HG03045 (cell line): ENCODE measurements around the gene APOOL.
"Not testable (repeated sequence)": the region's sequence is repeated elsewhere in the genome, so short reads cannot be mapped to it uniquely, and the experiment has no call there.

Experiments used
- ATAC-seq: cut with Tn5 transposase; IDR thresholded peaks from one replicate; pipeline ENCODE4 v1.9.1; 2021; ENCODE audit warnings: mild to moderate bottlenecking, moderate library complexity; ENCODE audit not compliant: unreplicated experiment

Gene APOOL, protein sequence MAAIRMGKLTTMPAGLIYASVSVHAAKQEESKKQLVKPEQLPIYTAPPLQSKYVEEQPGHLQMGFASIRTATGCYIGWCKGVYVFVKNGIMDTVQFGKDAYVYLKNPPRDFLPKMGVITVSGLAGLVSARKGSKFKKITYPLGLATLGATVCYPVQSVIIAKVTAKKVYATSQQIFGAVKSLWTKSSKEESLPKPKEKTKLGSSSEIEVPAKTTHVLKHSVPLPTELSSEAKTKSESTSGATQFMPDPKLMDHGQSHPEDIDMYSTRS

DNA sequence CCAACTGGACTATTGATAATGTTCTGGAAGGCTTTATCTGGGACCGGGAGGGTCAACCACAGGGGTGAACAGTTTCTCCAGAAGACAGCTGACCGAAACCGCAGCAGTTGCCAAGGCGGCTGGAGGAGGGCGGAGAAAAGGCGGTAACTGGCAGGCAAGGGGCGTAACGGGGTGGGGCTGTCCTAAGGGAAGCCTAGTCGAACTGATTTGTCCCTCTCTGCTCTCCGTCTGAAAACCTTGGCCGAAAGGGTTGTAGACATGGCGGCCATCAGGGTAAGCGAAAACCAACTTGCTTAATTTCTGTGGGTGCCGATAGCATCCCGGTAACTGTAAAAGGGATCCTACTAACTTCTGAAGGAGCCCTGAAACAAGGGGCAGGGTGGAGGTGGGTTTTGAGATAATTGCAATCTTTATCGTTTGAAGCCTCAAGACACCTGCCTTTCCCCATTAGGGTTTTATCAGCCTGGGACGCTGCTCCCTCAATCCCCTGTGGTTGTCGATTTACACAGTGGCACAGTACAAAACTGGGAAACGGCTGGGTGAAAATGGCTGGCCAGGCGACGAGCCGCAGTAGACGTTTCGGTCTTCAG is at the start of gene APOOL:
Gene APOOL, plus strand, starts transcription at position 223 of the 590 bp plus-strand sequence. Its CDS starts 36 bp downstream, at position 259.
- ATAC-seq = peak; percentile 96

DNA sequence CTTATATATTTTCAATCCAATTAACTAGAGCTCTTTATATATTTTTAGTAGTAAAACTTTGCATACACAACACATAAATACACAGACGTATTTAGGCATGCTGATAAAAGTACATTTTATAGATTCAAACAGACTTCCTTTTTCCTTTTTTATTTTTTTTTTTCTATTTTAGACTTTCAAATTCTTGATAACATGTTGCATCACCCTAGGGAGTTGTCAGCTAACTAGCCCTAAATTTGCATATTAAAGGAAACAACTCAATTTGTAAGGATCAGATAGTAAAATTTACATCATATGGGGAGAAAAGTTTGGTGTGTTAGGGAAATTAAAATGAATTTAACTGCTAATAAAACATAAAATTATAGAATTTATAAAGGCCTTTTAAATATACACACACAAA is 47.4 kb upstream of the APOOL start:
- no peak for ATAC-seq

DNA sequence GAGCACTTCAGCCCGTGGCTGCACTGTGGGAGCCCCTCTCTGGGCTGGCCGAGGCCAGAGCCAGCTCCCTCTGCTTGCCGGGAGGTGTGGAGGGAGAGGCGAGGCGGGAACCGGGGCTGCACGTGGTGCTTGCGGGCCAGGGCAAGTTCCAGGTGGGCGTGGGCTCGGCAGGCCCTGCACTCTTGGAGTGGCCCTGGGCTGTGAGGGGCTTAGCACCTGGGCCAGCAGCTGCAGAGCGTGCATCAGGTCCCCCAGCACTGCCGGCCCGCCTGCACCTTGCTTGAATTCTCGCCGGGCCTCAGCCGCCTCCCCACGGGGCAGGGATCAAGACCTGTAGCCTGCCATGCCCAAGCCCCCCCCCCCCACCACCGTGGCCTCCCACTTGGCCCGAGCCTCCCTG is 28.9 kb upstream of the APOOL start:
- no peak for ATAC-seq

DNA sequence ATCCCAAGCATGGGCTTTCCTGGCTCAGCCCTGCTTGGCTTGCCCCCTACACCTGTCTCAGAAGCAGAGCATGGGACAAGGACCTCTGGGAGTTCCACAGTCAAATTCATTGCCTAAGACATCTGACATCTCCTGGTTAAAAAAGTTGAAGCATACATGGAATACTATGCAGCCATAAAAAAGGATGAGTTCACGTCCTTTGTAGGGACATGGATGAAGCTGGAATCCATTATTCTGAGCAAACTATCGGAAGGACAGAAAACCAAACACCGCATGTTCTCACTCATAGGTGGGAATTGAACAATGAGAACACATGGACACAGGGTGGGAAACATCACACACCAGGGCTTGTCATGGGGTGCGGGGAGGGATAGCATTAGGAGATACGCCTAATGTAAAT is 11.9 kb upstream of the APOOL start:
- not testable (repeated sequence) for ATAC-seq

DNA sequence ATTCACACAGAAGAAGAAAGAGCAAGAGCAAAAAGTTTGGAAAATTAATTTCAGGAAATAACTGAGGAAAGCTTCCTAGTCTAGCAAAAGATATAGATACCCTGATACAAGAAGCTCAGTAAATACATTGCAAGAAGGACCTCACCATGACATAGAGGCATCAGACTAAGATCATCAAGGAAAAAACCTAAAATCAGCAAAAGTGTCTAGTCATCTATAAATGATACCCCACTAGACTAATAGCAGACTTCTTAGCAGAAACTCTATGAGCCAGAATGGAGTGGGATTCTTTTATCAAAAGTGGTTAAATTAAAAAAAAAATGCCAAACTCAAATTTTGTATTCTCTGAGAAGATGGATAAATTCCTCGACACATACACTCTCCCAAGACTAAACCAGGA is 10.5 kb upstream of the APOOL start:
- ATAC-seq = no peak

DNA sequence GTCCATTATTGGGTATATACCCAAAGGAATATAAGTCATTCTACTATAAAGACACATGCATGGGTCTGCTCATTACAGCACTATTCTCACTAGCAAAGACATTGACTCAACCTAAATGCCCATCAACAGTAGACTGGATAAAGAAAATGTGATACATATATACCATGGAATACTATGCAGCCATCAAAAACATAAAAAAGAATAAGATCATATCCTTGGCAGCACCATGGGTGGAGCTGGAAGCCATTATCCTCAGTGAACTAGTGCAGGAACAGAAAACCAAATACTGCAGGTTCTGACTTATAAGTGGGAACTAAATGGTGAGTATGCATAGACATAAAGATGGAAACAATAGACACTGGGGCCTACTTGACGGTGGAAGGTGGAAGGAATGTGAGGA is 2.3 kb upstream of the APOOL start:
- no peak for ATAC-seq

DNA sequence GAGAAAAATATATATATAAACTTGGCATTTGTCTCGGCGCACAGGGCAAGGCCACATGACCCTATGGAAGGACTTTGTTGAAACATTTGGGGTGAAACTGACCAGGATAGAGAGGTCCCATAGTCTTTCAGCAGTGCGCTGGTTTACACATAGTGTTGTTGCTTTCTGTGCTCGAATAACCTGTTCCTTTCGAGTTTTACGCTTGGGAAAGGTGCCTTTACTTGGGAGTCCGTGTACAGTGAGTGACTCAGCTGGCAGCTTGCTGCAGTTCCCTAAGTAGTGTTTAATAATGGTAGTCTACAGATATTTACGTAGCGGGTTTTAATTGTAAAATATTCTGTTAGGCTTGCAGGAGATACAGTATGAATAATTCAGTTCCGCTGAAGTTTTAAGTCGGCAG is 578 bp downstream of the APOOL start:
- peak; percentile 4 for ATAC-seq

DNA sequence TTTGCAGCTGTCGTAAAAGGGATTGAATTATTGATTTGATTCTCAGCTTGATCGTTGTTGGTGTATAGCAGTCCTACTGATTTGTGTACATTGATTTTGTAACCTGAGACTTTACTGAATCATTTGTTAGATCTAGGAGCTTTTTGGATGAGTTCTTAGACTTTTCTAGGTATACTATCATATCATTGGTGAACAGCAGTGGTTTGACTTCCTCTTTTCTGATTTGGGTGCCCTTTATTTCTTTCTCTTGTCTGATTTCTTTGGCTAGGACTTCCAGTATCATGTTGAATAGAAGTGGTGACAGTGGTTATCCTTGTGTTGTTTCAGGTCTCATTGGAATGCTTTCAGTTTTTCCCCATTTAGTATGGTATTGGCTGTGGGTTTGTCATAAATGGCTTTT is 8.4 kb downstream of the APOOL start:
- no peak for ATAC-seq

DNA sequence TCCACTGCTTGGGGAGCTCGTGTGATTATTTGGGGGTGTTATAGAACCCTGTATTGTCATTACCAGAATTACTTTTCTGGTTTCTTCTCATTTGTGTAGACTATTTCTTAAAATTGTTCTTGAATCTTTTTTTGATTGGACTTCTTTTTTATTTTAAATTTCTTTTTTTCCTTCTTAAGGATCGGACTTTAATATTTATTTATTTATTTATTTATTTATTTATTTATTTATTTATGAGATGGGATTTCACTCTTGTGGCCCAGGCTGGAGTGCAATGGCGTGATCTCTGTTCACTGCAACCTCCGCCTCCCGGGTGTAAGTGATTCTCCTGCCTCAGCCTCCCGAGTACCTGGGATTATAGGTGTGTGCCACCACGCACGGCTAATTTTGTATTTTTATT is 11.7 kb downstream of the APOOL start:
- ATAC-seq = not testable (repeated sequence)

DNA sequence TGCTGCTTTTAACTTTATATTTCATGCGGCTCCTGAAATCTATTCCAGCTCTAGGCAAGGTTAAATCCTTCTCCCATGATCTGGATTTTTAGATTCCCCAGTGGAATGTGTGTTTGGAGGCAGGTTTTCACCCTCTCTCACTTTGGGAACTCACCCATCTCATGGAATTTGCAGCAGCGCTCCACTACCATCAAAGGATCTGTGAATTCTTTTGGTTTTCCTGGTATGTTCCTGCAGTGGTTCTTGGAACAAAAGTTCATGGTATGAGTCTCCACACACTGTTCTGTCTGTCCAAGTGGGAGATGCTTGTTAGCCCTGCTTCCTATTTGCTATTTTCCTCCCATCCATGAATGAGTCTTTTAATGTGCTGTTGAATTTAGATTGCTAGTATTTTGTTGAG is 14.0 kb downstream of the APOOL start:
- no peak for ATAC-seq

DNA sequence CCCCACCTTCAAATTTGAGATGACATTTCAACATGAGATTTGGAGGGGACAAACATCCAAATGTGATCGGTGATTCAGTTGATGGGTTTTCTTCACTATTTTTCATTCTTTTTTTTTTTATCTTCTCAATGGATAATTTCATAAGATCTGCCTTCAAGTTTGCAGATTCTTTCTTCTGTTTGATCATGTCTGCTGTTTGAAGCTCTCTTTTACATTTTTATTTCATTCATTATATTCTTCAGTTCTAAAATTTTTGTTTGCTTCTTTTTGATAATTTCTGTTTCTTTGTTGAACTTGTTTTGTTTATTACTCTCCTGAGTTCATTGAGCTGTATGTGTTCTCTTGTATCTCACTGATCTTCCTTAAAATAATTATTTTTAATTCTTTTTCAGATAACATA is 14.8 kb downstream of the APOOL start:
- no peak for ATAC-seq

DNA sequence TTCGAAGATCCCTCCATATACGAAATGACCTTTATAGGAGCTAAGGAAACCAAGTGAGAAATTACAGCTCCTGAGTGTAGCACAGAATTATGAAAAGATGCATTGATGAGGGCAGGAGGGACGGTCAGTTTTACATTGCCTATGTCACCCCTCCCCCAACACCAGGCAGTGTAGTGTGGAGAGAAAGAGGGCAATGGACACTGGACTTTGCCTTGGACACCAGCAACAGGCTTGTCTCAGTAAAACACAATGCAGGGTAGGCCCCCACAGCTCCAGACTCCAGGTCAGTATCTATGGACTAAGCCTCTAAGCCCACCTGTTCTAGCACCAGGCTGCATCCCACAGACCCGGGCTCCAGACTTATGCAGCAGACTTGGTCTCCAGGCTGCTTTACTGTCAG is 16.5 kb downstream of the APOOL start:
- ATAC-seq = no peak

DNA sequence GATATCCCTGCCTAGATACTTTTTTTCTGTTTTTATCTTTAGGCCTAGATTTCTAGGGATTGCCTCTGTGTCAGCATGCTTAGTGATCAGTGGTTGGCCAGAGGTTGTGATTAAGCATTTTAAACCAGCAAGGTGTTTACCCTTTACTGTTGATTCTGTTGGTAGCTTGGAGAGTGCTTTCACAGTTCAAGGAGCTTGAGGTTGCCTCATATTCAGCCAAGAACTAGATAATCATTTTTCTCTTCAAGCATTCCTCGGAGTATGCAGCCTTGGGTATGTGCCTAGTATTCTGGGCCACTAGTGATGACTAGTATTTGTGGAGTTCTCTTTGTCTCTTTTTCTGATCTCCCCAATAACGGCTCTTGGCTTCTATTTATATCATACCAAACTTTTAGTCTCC is 20.4 kb downstream of the APOOL start:
- no peak for ATAC-seq

DNA sequence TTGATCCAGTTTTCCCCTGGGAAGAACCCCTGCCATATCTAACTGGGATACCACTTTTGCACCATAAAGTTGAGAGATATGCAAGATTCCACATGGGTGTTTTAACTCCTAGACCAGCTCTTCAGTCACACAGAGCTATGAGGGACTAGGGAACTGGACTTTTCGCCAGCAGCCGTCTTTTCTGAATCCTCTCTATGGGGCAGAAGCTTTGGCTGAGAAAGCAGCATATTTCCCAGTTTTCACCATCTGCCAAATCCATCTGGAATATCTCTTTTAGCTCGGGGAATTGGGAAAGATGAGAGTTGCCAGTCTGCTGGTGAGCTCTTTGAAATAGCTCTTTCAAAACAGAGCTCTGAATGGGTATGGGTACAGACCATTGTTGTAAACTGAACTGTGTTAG is 20.9 kb downstream of the APOOL start:
- ATAC-seq = no peak

DNA sequence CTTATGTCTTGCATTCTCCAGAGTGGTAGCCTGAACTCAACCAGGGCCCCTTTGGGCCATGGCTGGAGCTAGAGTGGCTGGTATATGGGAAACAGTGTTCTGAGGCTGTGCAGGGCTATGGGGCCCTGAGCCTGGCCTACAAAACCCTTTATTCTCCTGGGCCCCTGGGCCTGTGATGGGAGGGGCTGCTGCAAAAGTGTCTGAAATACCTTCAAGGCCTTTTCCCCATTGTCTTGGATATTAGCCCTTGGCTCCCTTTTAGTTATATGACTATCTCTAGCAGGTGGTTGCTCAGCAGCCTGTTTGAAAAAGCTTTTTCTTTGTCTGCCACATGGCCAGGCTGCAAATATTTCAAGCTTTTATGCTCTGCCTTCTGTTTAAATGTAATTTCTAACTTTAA is 22.5 kb downstream of the APOOL start:
- no peak for ATAC-seq

DNA sequence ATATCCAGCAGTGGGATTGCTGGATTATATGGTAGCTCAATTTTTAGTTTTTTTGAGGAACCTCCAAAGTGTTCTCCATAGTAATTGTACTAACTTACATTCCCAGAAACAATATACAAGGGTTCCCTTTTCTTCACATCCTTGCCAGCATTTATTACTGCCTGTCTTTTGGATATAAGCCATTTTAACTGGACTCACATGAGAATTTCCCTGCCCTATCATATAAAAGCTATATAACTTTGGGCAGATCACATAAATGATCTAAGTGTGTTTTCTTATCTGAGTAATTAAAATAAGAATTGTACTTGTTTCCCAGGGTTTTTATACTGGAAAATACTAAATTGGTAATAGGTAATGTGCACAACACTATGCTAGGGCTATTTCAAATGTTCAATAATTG is 25.4 kb downstream of the APOOL start:
- ATAC-seq = no peak

DNA sequence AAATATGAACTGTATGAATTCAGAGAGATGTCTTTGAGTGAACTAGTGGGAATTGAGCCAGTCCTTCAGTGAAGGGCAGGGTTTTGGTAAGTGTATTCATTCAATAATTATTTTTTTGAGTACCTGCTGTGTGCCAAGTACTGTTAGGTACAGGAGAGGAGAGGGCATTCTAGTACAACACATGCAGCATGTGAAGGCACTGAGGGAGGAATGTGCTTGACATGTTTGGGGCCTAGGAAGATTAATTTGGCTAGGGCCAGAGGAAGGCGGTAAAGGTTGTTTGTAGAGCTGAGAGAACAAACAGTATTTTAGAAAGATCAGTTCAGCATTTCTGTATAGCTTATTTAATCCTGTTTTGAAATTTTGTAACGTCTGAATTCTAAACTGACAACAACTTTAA is 27.8 kb downstream of the APOOL start:
- ATAC-seq = no peak

DNA sequence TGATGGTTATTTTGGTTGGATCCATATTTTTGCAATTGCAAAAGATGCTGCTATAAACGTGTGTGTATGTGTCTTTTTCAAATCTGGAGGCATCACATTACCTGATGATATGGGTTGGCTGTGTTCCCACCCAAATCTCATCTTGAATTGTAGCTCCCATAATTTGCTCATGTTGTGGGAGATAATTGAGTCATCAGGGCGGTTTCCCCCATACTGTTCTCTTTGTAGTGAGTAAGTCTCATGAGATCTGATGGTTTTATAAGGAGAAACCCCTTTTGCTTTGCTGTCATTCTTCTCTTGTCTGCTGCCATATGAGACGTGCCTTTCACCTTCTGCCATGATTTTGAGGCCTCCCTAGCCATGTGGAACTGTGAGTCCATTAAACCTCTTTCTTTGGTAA is 33.4 kb downstream of the APOOL start:
- ATAC-seq = no peak

DNA sequence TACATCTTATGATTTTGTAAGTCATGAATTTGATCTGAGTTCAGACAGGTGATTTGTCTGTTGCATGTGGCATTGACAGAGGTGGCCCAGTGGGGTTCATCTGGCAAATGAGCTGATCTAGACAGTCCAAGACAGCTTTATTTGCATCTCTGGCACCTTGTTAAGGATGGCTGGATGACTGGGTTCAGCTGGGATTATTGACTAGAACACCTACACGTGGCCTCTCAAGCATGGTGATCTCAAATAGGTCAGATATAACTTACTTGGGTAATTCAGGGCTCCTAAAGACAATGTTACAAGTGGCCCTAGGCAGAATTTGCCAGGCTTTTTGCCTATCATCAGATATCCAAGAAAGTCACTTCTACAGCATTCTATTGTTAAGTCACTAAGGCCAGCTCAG is 48.0 kb downstream of the APOOL start:
- ATAC-seq = no peak

DNA sequence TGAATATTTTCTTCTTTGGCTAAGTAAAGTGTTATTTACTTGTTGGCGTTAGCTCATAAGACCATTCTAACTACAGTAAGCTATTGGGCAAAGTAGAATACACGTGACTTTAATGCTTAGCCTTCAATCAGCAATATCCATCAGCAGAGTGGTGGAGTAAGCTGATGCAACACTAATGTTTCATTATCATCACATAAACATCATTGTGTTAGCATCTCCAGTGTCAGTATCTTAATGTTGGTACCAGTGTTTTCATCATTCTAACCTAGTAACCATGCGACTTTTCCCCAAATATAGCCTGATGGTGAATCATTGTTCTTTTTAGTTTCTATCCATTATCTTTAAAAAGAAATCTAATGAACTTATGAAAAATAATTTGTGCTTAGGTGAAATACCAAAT is 48.5 kb downstream of the APOOL start:
- no peak for ATAC-seq

DNA sequence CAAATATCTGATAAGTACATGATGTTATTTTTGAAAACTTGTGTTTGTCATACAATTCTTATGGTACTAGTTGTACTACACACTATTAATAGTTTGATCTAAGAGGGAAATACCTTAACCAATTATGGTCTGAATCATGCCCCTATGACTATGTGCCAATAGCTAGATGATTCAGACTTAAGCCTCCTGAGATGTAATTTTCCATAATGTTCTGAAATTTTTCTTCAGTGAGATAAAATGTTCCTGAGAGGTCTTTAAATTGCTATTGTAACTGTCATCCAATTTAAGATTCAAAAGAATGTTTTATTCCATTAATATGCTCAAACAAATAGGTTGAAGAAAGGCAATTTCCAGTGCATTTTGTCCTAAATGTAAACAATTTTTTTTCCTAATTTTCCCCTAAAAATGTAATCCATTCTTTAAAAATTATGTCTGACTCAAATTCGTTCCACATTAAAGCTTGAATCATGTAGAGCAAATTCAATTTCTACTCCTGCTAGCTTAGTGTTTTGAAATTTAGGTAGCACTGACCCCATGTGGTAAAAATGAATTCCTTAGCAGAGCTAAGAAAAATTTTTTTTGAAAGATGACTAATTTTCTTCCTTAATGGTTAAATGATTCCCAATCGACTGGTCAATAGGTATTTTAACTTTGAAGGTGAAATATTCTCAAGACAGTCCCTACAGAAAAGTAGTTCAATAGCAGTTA is 49.1 kb downstream of the APOOL start:
- no peak for ATAC-seq

DNA sequence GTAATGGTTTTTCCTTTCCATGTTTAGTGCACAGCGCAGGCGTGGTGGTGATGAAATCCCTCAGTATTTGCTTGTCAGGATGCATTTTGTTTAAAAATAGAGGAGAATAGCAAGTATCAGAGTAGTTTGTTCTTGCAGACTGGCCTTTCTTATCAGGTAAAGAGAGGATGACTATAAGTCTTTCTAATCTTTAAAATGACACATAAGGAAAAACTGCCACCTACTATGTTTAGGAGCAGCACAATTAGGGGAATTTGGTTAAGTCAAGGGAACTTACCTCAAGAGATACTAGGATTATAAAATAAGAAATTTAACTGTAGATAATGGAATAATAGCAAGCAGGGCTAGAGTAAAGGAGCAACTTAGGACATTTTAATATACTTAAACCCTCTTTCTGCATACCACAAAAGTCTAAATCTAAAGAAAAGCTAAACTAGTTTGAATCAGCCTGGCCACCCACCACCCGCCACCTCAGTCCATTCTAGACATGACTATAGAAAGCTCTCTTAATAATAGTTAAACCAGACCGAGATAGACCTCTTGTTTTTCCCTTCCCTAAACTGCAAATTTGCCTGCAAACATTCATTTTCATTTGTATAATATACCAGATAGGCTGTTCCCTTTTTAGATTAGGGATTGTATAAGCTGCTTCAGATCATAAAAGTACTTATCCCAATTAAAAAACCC is 62.0 kb downstream of the APOOL start:
- peak; percentile 70 for ATAC-seq
